ENCODE data around the gene RPL32.
"Not testable (repeated sequence)": the region's sequence is repeated elsewhere in the genome, so short reads cannot be mapped to it uniquely, and the experiment has no call there.

The RPL32 gene

DNA sequence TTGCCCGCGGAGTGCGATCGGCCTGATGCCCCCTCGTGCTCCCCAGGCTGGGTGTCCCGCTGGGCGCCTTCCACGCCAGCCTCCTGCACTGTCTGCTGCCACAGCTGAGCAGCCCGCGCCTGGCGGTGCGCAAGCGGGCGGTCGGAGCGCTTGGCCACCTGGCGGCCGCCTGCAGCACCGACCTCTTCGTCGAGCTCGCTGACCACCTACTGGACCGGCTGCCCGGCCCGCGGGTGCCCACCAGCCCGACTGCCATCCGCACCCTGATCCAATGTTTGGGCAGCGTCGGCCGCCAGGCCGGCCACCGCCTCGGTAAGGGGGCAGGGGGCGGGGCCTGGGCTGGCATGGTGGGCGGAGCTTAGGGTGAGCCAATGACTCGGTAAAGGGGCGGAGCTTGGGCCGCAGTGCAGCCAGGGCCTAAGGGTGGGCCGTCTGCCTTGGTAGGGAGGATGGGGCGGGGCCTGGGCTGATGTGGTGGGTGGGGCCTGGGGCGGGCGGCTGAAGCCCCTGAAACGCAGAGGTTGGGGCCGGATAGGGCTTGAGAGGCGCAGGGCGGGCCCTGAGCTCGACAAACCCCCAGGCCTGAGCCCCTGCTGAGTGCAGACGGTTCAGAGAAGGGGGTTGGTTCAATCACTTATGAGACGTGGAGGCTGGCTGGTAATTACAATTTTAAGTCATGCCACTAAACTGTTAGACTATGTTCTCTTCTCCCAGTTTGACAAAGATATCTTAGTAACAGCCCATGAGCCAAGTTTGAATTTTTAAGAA, 31.2 kb downstream of the RPL32 start:
- peak; percentile 87 to 92 (median 89) for DNase-seq (ENCODE audit: low read depth in 3 of 3)

DNA sequence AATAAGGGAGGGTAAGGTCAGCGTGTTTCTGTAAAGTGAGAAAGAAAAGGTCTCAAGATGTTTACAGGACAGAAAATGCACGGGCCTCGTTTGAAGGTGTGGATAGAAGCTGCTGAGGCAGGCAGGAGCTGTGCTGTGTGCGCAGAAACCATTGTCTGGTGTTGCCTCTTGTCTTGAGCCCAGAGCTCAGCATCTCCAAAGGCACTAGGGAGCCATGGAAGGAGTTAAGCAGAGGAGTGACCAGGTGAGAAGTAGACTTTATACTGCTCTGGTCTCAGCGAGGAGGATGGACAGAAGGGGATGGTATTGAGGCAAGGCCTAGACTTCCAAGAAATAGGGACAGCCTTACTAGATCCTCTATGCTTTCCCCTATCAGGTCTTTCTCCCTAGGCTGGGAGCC, 31.9 kb downstream of the RPL32 start:
- DNase-seq (ENCODE audit: low read depth in 3 of 3) = no peak

DNA sequence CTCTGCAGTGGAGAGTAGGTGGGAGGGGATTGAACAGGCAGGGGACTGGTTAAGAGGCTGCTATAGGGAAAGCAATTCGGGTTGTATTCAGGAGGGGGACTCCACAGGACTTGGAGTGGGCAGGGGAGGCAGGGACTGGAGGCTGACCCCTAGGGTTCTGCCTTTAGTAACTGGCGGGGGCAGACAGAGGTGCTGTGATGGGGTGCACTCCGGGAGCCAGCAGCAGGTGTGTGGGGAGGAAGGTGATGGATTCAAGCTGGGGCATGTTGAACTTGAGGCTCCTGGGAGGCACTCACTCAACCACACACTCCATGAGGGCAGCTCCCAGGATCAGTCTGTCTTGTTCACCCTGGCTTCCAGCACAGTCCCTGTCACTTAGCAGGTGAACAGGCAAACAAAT, 32.4 kb downstream of the RPL32 start:
- DNase-seq (ENCODE audit: low read depth in 3 of 3) = no peak

DNA sequence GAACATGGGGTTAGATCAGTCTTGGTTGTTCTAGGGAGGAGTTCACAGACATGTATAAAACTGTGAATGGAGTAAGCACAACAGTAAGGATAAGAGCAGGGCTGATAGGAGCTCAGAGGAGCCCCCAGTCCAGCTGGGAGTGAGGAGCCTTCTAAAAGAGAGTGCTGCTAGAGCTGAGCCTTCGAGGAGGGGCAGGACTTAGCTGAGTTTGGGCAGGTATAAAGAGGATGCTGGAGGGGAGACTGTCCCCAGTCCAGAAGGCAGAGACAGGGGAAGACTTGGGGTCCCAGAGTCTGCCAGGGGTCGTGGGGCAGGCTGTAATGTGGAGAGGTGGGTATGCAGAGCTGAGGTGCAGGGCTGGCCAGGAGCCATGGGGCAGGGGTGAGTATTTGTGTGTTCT, 32.8 kb downstream of the RPL32 start:
- DNase-seq (ENCODE audit: low read depth in 3 of 3) = no peak

DNA sequence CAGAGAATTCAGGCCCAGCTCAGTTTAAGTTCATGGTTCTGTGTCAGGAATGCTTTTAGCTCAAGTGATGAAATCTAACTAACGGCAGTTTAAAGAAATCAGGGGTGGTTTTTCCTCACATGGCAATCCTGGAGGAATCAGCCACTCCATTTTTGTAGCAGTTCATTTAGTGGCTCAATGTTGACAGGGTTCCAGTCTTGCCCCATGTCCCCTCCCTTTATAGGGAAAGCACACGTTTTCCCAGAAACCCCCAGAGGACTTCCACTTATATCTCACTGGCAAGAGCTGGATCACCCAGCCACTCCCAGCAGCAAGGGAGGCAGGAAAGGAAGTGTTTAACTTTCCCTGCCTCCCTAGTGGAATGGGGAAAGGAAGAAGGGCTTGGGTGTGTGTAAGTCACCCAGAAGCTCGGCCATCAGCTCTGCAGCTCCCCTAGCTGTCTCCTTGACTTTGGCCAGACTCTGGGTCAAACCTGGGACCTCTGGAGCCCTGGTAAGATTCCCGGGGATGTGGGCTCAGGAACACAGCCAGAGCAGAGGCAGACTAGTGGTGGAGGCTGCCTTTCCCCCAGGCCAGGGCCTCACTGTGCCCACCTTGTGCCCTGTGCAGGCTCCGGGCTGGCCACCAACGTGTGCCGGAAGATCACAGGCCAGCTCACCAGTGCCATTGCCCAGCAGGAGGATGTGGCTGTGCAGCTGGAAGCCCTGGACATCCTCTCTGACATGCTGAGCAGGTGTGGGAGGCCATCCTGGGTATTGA, 33.6 kb downstream of the RPL32 start:
- no peak for DNase-seq (ENCODE audit: low read depth in 3 of 3)

DNA sequence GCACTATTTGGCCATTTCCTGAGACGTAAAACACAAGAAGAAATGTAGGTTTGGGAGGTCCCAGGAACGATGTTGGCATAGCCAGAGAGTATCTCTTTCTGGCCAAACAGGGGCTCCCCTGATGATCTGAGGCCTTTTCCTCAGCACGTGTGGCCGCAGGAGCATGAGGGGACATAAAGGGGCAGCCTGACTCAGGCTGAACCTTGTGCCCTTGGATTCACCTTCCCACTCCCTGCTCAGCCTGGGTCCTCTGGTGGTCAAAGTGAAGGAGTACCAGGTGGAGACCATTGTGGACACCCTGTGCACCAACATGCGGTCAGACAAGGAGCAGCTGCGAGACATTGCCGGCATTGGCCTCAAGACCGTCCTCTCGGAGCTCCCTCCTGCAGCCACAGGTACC, 34.3 kb downstream of the RPL32 start:
- no peak for DNase-seq (ENCODE audit: low read depth in 3 of 3)

DNA sequence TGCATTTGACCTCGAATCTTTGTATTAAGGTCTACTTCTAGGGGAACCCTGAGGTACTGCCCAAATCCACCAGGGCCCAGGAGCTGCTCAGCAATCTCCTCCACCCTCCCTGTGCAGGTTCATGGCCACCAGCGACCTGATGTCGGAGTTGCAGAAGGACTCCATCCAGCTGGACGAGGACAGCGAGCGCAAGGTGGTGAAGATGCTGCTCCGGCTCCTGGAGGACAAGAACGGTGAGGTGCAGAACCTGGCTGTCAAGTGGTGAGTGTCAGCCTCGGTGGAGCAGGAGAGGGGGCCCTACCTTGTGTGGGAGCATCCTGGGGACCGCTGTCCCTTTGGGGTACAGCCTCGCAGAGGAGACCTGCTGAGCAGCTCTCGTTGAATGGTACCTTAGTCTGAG, 38.0 kb downstream of the RPL32 start:
- DNase-seq (ENCODE audit: low read depth in 3 of 3) = no peak

DNA sequence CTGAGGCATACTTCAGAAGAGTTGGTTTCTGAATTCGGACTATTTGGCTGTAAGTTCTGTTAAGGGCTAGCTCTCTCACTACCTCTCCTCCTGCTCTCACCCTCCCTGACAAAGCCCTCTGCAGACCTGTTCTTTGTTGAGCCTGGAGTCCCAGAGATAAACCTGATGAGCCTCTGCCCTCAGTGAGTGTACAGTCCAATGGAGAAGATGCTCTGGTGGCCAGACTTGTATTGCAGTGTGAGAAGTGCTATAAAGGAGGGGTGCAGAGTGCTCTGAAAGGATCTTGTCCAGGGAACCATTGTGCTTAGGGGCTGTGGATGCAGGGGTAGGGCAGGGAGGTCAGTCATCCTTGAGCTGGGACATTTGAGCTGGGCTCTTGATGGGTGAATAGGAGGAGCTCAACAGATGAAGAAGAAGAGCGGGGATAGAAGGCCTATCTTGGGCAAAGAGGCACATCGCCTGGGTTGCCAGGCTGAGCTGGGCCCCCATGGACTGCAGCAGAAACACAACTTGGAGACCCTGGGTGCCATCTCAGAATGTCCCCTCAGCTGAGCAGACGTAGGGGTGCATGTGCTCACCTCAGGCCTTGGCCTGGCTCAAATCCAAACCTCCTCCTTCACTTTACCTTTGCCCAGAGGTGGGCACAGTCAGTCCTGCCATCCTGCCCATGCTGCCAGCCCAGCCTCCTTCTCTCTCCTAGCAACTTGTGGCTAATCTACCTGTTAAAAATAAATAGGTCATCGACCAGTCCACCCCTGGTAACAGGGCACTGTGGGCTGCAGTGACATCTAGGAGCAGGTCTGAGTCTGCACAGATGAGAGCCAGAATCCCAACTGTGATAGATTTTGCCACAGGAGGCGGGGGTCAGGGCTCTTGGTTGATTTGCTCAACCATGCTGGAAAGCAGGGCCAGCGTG, 41.6 kb downstream of the RPL32 start:
- no peak for DNase-seq (ENCODE audit: low read depth in 3 of 3)

DNA sequence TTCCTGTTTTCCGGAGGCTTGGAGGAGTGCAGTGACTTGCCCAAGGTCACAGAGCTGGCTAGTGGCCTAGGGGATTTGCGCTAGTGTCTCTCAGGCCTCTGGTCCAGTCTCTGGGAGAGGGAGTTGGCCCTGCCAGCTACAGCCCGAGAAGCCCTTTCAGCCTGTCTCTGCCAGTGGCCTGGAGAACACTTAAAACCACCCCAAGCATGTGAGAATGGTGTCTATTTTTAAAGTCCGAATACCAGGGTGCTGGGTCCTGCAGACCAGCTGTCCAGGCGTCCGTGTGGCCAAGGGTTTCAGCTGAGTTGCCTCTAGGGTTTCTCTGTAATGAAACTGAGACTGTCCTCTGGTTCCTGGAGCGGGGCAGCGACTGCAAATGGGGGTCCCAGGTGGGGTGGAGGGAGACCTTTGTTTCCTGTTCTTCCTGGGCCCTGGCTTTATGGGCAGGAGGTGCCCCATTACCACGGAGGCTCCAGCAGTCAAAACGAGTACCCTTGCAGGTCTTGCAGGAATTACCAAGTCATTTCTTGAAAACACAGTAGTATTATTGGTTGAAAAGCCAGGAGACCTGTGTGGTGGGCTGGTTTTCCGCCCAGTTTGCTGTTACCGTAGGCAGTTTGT, 42.7 kb downstream of the RPL32 start:
- no peak for DNase-seq (ENCODE audit: low read depth in 3 of 3)

DNA sequence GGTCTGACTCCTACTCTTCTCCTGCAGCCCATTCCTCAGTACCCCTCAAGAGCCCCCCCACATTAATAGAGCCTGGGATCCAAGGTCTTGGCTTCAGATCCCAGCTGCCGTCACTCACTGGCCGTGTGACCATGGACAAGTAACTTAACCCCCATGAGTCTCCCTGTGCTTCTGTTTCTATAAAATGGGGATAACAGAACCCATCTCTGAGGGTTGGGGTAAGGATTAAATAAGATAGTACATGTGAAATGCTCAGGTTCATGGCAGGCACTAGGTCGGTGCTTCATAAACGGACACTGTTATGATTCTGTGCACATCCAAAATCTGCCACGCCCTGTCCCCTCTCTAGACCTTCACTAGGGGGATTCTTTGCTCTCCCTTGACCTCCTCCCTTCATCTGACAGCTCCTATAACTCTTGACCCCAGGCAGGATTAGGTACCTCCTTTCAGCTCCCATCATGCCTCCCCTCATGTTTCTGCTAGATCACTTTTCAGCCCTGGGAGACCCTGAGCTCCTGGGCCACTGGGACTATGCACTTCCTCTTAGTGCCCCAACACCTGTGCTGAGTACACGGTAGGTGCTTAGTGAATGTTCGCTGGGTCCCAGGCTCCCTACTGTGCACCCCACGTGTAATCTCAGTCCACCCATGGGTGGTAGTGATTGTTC, 43.3 kb downstream of the RPL32 start:
- DNase-seq (ENCODE audit: low read depth in 3 of 3) = no peak

DNA sequence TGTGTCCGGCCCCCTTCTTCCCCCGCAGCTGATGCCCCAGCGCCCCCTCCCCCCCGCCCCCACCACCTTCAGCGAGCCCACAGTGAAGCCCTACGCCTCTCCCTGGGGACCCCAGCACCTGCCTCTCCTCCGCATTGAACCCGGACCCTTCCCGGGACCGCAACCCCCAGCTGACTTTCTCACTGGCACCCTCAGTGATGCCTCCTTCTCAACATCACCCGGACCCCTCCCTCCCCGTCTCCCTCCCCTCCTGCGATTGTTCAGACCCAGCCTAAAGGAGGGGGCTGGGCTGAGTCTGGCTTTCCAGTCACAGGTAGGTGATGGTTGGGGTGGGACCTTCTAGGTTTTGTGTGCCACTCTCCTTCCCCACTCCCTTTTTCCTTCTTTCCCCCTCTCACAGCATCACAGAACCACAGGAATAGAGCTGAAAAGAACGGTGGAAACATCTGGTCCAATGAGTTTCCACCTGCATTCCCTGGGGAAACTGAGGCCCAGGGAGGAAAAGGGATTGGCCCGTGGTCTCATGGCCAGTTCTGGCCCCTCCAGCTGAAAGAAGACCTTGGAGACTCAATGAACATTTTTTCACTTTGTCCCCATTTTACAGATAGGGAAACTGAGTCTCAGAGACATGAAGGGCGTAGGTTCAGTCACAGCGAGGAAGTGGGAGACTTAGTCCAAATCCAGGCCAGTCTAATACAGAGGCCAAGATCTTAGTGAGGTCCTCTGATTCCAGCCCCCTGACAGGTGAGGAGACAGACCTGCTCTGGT, 44.1 kb downstream of the RPL32 start:
- DNase-seq (ENCODE audit: low read depth in 3 of 3) = no peak

DNA sequence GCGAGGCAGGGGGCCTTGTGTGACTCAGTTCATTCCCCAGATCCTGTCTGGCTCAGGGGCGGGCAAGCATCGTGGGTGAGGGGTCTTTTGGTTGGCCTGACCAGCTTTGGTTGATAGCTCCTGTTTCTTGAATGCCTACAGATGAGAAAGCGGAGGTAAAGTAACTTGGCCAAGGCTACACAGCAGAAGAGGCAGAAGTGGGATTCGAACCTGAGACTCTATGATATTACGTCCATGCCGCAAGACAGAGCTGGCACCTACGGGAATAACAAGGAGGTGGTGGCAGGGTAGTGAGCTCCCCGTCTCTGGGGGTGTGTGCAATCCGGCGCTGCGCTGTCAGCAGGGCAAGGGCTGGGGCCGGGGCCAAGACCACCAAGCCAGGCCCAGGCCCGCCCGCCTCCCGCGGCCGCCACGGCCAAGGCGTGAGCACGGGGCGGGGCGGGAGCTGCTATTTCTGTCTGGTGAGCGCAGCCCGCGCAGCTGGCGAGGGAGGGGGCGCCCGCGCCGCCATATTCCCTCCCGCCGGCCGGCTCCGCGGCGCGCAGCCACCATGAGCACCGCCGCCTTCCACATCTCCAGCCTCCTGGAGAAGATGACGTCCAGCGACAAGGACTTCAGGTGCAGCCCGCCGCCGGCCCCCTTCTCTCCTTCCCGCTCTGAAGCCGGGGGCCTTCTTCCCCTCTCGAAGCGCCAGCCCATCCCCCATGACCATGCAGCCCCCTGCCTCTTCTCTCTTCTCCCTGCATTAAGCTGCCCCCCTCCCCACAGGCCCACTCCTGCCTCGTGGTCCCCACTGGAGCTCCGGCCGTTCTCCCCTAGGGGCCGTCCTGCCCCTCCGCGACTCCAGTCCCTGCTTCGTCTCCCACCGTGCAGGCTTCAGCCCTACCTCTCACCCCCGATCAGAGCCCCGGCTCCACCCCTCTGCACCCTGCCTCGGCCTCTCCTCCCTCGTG, 44.9 kb downstream of the RPL32 start, which contains the start of gene CAND2:
TSS of gene CAND2 (plus strand) at position 510 of the 953 bp plus-strand sequence. CDS start at position 551, 41 bp downstream.
- peak in 1 of 3 experiments; percentile 29 for DNase-seq (ENCODE audit: low read depth in 3 of 3)

DNA sequence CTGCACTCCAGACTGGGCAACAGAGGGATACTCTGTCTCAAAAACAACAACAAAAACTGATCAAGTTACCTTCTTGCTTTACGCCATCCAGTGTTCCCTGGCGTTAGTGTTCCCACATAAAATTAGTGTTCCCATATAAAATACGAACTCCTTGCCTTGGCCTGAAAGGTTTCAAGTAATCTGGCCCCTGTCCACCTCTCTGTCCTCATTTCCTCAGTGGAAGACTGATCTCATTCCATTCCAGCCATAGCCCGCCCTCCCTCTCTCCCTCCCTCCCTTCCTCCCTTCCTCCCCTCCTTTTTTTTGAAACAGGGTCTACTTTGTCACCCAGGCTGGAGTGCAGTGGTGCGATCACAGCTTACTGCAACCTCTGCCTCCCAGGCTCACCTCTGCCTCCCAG, 47.7 kb downstream of the RPL32 start:
- DNase-seq (ENCODE audit: low read depth in 3 of 3) = no peak

DNA sequence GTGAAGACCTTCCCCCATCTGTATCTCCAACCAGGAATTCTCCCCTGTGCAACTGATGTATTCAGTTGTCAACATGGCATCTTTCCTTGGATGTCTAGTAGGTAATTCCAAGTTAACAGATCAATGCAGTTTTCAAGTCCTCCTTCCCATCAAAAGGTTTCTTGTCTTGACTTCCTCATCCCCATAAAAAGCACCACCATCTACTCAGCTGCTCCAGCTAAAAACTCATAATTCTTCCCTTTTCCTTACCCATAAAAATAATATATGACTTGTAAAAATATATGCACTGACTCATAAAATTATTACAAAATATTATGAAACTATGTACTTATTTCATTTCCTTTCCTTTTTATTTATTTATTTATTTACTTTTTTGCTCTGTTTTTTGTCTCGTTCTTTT, 49.9 kb downstream of the RPL32 start:
- no peak for DNase-seq (ENCODE audit: low read depth in 3 of 3)

DNA sequence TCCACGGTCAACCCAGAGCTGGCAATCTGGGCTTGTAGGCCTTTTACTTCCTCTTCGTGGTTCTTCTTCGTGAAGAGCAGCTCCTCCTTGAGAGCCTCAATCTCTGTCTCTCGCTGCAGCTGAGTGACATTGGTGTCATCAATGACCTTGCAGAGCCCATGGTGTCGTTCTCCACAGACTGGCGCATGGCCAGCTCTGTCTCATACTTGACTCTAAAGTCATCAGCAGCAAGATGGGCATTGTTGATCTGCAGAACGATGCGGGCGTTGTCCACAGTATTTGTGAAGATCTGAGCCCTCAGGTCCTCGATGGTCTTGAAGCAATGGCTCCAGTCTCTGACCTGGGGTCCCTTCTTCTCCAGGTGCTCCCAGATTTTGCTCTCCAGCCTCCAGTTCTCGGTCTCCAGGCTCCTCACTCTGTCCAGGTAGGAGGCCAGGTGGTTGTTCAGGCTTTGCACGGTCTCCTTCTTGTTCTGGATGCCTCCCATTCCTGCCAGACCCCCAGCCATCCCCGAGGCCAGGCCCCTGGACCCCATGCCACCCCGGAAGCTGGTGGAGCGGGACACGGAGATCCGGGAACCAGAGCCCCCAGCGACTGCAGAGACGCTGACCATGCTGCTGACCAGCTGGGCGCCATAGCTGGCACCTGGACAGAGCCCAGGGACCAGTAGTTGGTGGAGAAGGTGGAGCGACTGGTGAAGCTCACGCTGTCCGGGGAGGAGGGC, 53.2 kb downstream of the RPL32 start:
- DNase-seq (ENCODE audit: low read depth in 3 of 3) = not testable (repeated sequence)

DNA sequence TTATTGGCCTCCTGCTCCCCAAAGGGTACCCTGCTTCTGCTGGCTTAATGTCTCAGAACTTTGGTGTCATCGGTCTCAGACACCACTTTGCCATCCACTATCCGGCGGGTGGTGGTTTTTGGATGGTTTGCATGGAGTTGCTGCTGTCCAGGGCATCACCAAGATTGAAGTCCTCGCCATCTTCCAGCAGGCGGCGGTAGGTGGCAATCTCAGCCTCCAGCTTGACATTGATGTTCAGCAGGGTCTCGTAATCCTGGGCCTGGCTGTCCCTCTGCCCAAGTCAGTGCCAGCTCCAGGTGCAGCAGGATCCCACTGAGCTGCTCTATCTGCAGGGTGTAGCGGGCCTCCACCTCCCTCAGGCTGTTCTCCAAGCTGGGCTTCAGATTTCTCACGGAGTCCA, 54.0 kb downstream of the RPL32 start:
- DNase-seq (ENCODE audit: low read depth in 3 of 3) = peak in 2 of 3 experiments; percentile 40 to 64

DNA sequence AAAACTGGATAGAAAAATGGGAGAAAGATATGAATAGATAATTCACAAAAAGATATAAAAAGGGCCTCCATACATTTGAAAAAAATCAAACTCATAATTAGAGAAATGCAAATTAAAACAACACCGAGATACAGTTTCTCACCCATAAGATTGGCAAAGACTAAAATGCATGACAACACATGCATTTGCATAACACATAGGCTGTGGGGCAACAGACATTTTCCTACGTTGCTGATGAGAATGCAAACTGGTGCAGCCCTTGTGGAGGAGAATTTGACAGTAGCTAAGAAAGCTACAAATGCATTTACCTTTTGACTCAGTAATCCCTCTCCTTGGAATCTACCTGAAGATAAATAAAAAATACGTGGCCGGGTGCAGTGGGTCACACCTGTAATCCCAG, 56.3 kb downstream of the RPL32 start:
- DNase-seq (ENCODE audit: low read depth in 3 of 3) = no peak

Measured in stimulated activated CD4-positive, alpha-beta T cell treated with anti-CD3 and anti-CD28 coated beads, TNF-alpha, amount 100 ng/mL, for 24 hours (primary cell).